NCI-H510A (cell line): ENCODE results near the gene GPC1.
"Not testable (repeated sequence)": the region's sequence is repeated elsewhere in the genome, so short reads cannot be mapped to it uniquely, and the experiment has no call there.

Source experiments
- DNase-seq: peaks from one replicate; lab custom pipeline; 2025; lab: John Stamatoyannopoulos, UW

GPC1 gene

DNA sequence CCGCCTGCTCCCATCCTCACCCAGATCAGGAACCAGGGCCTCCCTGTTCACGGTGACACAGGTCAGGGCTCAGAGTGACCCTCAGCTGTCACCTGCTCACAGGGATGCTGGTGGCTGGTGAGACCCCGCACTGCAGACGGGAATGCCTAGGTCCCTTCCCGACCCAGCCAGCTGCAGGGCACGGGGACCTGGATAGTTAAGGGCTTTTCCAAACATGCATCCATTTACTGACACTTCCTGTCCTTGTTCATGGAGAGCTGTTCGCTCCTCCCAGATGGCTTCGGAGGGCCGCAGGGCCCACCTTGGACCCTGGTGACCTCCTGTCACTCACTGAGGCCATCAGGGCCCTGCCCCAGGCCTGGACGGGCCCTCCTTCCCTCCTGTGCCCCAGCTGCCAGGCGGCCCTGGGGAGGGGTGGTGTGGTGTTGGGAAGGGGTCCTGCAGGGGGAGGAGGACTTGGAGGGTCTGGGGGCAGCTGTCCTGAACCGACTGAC is 31.7 kb downstream of the GPC1 start:
- no peak for DNase-seq

DNA sequence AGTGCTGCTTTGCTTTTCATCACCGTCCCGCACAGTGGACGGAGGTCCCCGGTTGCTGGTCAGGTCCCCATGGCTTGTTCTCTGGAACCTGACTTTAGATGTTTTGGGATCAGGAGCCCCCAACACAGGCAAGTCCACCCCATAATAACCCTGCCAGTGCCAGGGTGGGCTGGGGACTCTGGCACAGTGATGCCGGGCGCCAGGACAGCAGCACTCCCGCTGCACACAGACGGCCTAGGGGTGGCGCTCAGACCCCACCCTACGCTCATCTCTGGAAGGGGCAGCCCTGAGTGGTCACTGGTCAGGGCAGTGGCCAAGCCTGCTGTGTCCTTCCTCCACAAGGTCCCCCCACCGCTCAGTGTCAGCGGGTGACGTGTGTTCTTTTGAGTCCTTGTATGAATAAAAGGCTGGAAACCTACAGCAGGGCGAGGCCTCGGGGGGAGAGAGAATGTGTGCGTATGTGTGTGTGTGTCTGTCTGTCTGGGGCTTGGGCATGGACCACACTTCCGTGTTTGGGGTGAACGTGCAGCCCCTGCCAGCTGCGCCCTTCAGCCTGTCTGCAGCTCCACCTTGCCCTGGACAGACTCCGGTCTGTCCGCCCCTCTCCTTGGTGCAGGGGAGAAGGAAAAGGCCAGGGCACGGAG is 32.3 kb downstream of the GPC1 start:
- no peak for DNase-seq

DNA sequence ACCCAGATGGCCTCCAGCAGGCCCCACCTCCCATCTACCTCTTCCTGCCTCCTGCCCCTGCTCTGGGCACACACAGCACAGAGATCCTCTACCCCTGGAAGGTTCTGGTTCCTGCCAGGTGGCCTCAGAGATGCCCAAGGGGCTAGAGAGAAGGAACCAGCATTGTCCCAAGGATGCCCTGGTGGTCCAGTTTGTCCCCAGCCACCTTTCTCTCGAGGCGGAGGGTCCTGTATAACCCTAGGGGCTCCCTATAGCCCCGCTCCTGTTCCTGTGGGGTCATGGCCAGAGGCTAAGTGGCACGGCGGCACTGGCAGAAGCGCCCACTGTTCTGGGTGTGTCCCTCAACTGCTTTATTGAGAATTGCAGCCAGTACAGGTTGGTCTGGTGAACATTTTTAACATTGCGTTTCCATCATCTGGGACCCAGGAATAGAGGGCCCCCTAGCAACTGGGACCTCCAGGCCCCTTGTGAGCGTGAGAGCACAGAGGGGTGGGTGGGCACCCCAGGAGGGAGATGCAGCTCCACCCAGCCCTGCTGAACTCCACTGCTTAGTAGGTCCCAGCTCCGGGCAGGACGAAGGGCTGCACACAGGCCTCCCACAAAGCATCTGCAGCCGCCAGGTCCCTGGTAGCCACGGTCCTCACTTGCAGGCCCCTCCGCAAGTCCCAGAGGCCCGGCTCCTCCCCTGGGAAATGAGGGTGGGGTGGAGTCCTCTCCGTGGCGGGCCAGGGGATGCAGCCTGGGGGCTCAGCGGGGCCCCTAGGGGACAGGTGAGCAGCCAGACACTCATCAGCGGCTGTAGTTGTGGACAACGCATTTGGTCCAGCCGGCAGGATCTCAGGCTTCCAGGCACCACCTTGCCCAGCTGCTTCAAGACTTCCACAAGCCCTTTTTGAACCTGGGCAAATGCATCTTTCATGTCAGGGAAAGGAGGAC is 33.1 kb downstream of the GPC1 start:
- no peak for DNase-seq

GRCh38 chr2:240469239-240469636 is 33.8 kb downstream of the GPC1 start:
- DNase-seq: no peak

GRCh38 chr2:240469740-240470139 is 34.3 kb downstream of the GPC1 start:
- no peak for DNase-seq

GRCh38 chr2:240472078-240472790 is 36.8 kb downstream of the GPC1 start:
- DNase-seq: no peak

GRCh38 chr2:240473211-240473610 is 37.7 kb downstream of the GPC1 start:
- no peak for DNase-seq

GRCh38 chr2:240477916-240478315 is 42.5 kb downstream of the GPC1 start:
- DNase-seq: no peak

GRCh38 chr2:240478346-240479110 is 43.1 kb downstream of the GPC1 start:
- no peak for DNase-seq

DNA sequence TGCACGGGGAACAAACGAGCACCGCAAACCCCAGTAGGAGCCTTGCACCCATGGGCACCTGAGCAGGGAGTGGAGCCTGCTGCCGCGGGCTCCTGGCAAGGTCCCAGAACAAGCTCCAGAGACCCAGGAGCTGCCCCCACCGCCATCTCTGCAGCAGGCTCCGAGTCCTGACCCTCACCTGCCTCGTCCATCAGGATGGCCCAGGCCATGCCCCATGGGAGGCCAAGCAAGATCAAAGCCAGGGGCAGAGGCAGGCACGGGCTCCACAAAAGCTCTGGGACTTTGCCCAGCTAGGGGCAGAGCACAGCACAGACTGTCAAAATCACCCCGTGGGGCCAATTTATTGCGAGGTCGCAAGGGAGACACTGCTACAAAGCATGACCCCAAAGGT is 43.6 kb downstream of the GPC1 start:
- no peak for DNase-seq

DNA sequence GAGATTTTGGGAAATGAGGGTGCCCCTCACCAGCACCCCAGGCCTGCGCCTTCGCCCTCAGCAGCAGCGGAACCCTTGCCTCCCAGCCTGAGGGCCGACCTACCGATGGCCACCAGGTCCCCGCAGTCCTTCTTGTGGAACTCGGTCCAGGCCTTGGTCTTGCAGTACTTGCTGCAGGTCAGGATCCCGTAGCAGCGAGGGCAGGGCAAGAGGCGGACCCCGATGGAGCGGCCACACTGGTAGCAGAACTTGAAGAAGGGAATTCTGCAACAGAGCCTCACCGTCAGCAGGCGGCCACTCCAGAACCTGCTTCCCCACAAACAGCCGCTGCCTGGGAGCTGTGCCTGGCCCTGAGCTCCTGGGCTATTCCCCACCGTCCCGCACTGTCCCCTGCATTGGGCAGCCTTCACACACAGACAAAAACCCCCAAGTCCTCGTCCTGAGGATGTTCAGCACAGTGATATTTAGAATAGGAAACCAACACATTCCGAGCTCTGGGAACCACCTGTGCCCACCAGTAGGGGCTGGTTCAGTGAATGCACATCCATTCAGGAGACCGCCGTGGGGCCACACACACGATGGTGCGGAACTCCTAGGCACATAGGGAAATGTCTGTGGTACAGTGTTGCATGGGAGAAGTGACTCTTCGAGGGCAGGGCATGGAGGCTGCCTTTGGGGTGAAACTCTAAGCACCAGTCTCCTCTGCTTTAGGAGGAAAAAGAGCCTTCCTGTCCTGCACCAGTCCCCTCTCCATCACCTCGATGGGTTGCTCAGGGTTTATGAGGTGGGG is 45.6 kb downstream of the GPC1 start:
- no peak for DNase-seq

- no peak for DNase-seq
Measured at GRCh38 chr2:240481720-240482119, 46.3 kb downstream of the GPC1 start.

GRCh38 chr2:240482141-240482540 is 46.7 kb downstream of the GPC1 start:
- DNase-seq: no peak

GRCh38 chr2:240491483-240491882 is 56.0 kb downstream of the GPC1 start:
- DNase-seq: no peak

GRCh38 chr2:240494194-240494793 is 58.8 kb downstream of the GPC1 start:
- no peak for DNase-seq

DNA sequence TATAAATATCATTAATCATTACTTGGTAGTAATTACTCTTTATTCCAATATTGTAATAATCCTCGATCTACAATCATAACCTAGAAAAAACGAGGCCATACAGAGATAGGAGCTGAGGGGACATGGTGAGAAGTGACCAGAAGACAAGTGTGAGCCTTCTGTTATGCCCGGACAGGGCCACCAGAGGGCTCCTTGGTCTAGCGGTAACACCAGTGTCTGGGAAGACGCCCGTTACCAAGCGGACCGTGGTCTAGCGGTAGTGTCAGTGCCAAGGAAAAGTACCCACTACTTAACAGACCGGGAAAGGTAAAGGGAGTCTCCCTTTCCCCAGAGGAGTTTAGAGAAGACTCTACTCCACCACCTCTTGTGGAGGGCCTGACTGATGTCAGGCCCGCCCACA is 59.5 kb downstream of the GPC1 start:
- DNase-seq: not testable (repeated sequence)

- not testable (repeated sequence) for DNase-seq
Measured at GRCh38 chr2:240497082-240497481, 61.6 kb downstream of the GPC1 start.

GRCh38 chr2:240498171-240498957 is 62.9 kb downstream of the GPC1 start:
- DNase-seq: no peak

DNA sequence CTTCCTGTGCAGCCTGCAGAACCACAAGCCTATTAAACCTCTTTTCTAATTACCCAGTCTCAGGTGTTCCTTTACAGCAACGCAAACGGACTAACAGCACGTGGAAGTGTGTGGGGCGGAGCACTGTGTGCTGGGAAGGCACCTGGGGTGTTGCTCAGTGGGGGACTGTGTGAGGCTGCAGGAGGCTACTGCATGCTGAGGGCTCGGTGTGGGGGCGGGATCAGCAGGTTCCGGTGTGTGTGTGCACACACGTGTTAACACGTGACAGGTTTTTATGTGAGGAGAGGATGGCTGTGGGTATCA is 63.4 kb downstream of the GPC1 start:
- no peak for DNase-seq
